Measurements from ENCODE around the gene ZBTB47. TPM values are rescaled to one million over a fixed set of nuclear protein-coding genes. Genes with fewer than 3 reads are reported as not detected.

Gene ZBTB47
- total and polyA plus RNA-seq, 10 of the 15 experiments (the other 5 are each of a cell fraction or from before 2014, with no cell fraction given): 0.04 to 3.4 (median 1.0) TPM; not detected in 1

DNA sequence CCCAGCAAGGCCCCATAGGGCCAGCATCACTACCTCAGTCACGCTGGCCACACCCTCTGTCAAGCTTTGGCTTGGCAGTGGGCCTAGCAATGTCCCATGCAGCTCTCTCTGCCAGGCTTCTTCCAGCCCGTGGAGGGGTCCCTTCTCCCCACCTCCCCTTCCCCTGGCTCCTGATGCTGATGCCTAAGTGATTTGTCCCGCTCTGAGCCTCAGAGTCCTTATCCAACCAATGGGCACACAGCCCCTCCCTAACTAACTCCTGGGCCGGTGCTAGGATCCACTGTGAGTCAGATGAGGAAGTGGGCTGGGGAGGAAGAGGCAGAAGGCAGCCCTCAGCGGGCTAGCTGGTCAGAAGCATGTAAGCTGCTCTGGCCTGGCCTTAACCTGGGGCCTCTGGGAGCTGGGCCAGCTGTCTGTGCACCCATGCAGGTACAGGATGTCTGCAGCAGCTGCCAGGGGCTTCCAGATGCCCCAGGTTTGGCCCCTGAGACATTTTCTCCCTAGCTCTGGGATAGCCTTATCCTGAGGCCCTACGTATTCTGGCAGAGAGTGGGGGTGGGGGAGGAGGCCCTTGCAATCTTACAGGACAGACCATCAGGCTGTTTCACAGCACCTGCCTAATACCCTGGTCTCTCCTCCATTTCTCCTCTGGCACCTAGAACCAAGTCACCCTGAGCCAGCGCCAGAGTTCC lies 740 bp upstream of the ZBTB47 start:
- SMC1A ChIA-PET (ENCODE audit: uncharacterized antibody, unreplicated experiment): interaction anchor here (1.0 to 3.0 kb wide), 7 partner anchors 13 to 93 kb away, joined by 3 to 11 read pairs (median 5); partner anchors contain the start of gene SEC22C
- in situ Hi-C loops (cut with MboI) (no loop called here), intact Hi-C loops (cut with micrococcal nuclease; ENCODE audit: unreplicated experiment) (loop anchor here (5.0 kb wide), 1 partner anchor 90 kb away; no protein-coding TSS in a partner anchor)
- Histone ChIP-seq H3K27me3 (replicated peaks in 1 of 2; ENCODE audit: control insufficient read depth in 2 of 2, insufficient read depth in 2 of 2, low read length in 1 of 2) (no peaks in the 10 kb centered on the region), H3K9ac (ENCODE audit: control insufficient read depth, insufficient read depth, low read length) (peak overlapping the region; percentile 30; the same call in 1 of the 2 replicates), H3K27ac (ENCODE audit: control insufficient read depth, insufficient read depth) (peak overlapping the region; percentile 48), H2AFZ (ENCODE audit: control insufficient read depth, low read depth, low read length) (peak overlapping the region; percentile 71), H3K4me3 (peak overlapping the region; percentile 73; the same call in 1 of the 2 replicates), H3K79me2 (ENCODE audit: control insufficient read depth, insufficient read depth, low read length) (no peaks in the 10 kb centered on the region; the same call in 1 of the 2 replicates), H3K4me2 (ENCODE audit: control insufficient read depth, insufficient read depth) (peak overlapping the region; percentile 90), H3K4me1 (ENCODE audit: control insufficient read depth, insufficient read depth, low read length) (peaks cover 17% of the 10 kb centered on the region), H3K36me3 (ENCODE audit: control insufficient read depth in 2 of 2, insufficient read depth in 2 of 2, low read length in 1 of 2) (peaks cover 0 to under 1% of the 10 kb centered on the region in 2 experiments; a peak in 1 of 4 replicates), H3K9me3 (replicated peaks; ENCODE audit: control insufficient read depth, insufficient read depth, low read length) (no peaks in the 10 kb centered on the region), H4K20me1 (ENCODE audit: control insufficient read depth, insufficient read depth) (no peaks in the 10 kb centered on the region)
- ATAC-seq (peak; percentile 84), FAIRE-seq (no peak), DNase-seq (ENCODE audit: low read depth, low spot score) (peak; percentile 16)
- POLR2A ChIA-PET: interaction anchor here (0.5 to 2.9 kb wide), 7 partner anchors 11 to 251 kb away, joined by 3 to 17 read pairs (median 3); partner anchors contain the start of genes NKTR and SEC22C
- CTCF ChIA-PET: interaction anchor here (1.0 to 2.3 kb wide), 5 partner anchors 10 to 92 kb away, joined by 3 to 9 read pairs (median 4); partner anchors contain the start of gene SEC22C
- 41% methylated on average over 7 of the region's 7 CpGs for WGBS (ENCODE audit: insufficient coverage, insufficient replicate concordance, low lambda C conversion rate, missing lambda C conversion rate)
- BruUV-seq (replicated peaks): no TSS peak
- RAD21 ChIA-PET (ENCODE audit: unreplicated experiment): interaction anchor here (1.4 kb wide), 1 partner anchor 40 kb away, joined by 4 read pairs; no protein-coding TSS in a partner anchor
- TF ChIP-seq BHLHE40 (IDR thresholded peaks at IDR 0.05; ENCODE audit: borderline replicate concordance in 1 of 2, low read depth in 2 of 2, low read length in 1 of 2) (no peak), RB1 (IDR thresholded peaks at IDR 0.05; ENCODE audit: borderline replicate concordance) (no peak), SUZ12 (IDR thresholded peaks at IDR 0.05; ENCODE audit: unreplicated experiment) (no peak), NBN (IDR thresholded peaks at IDR 0.05) (no peak), IKZF1 (conservative IDR thresholded peaks at IDR 0.05) (peak; percentile 27; the same call in 1 of the 2 replicates), SP1 (IDR thresholded peaks at IDR 0.05; ENCODE audit: low read depth, low read length) (no peak), NFYA (IDR thresholded peaks at IDR 0.05; ENCODE audit: borderline replicate concordance, low read depth, low read length) (no peak), SREBF1 (IDR thresholded peaks at IDR 0.05; ENCODE audit: low read length) (no peak), HDGF (IDR thresholded peaks at IDR 0.05) (0 out of 2 replicates have a peak, but pooled peaks have one; percentile 15), MYB (IDR thresholded peaks at IDR 0.05; ENCODE audit: borderline replicate concordance, low read depth, low read length) (no peak), POLR2AphosphoS2 (IDR thresholded peaks at IDR 0.05; ENCODE audit: low read depth, low read length) (no peak)
- TF ChIP-seq, protein P1, sequence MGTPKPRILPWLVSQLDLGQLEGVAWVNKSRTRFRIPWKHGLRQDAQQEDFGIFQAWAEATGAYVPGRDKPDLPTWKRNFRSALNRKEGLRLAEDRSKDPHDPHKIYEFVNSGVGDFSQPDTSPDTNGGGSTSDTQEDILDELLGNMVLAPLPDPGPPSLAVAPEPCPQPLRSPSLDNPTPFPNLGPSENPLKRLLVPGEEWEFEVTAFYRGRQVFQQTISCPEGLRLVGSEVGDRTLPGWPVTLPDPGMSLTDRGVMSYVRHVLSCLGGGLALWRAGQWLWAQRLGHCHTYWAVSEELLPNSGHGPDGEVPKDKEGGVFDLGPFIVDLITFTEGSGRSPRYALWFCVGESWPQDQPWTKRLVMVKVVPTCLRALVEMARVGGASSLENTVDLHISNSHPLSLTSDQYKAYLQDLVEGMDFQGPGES (IDR thresholded peaks at IDR 0.05): no peak
- TF ChIP-seq, protein P2, sequence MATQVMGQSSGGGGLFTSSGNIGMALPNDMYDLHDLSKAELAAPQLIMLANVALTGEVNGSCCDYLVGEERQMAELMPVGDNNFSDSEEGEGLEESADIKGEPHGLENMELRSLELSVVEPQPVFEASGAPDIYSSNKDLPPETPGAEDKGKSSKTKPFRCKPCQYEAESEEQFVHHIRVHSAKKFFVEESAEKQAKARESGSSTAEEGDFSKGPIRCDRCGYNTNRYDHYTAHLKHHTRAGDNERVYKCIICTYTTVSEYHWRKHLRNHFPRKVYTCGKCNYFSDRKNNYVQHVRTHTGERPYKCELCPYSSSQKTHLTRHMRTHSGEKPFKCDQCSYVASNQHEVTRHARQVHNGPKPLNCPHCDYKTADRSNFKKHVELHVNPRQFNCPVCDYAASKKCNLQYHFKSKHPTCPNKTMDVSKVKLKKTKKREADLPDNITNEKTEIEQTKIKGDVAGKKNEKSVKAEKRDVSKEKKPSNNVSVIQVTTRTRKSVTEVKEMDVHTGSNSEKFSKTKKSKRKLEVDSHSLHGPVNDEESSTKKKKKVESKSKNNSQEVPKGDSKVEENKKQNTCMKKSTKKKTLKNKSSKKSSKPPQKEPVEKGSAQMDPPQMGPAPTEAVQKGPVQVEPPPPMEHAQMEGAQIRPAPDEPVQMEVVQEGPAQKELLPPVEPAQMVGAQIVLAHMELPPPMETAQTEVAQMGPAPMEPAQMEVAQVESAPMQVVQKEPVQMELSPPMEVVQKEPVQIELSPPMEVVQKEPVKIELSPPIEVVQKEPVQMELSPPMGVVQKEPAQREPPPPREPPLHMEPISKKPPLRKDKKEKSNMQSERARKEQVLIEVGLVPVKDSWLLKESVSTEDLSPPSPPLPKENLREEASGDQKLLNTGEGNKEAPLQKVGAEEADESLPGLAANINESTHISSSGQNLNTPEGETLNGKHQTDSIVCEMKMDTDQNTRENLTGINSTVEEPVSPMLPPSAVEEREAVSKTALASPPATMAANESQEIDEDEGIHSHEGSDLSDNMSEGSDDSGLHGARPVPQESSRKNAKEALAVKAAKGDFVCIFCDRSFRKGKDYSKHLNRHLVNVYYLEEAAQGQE (IDR thresholded peaks at IDR 0.05; ENCODE audit: low read depth, low read length): no peak
- TF ChIP-seq, protein P3, sequence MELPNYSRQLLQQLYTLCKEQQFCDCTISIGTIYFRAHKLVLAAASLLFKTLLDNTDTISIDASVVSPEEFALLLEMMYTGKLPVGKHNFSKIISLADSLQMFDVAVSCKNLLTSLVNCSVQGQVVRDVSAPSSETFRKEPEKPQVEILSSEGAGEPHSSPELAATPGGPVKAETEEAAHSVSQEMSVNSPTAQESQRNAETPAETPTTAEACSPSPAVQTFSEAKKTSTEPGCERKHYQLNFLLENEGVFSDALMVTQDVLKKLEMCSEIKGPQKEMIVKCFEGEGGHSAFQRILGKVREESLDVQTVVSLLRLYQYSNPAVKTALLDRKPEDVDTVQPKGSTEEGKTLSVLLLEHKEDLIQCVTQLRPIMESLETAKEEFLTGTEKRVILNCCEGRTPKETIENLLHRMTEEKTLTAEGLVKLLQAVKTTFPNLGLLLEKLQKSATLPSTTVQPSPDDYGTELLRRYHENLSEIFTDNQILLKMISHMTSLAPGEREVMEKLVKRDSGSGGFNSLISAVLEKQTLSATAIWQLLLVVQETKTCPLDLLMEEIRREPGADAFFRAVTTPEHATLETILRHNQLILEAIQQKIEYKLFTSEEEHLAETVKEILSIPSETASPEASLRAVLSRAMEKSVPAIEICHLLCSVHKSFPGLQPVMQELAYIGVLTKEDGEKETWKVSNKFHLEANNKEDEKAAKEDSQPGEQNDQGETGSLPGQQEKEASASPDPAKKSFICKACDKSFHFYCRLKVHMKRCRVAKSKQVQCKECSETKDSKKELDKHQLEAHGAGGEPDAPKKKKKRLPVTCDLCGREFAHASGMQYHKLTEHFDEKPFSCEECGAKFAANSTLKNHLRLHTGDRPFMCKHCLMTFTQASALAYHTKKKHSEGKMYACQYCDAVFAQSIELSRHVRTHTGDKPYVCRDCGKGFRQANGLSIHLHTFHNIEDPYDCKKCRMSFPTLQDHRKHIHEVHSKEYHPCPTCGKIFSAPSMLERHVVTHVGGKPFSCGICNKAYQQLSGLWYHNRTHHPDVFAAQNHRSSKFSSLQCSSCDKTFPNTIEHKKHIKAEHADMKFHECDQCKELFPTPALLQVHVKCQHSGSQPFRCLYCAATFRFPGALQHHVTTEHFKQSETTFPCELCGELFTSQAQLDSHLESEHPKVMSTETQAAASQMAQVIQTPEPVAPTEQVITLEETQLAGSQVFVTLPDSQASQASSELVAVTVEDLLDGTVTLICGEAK (IDR thresholded peaks at IDR 0.05; ENCODE audit: borderline replicate concordance): no peak

Measured in GM12878 (cell line).